ENCODE measurements around the gene VSTM4.

VSTM4 gene

DNA sequence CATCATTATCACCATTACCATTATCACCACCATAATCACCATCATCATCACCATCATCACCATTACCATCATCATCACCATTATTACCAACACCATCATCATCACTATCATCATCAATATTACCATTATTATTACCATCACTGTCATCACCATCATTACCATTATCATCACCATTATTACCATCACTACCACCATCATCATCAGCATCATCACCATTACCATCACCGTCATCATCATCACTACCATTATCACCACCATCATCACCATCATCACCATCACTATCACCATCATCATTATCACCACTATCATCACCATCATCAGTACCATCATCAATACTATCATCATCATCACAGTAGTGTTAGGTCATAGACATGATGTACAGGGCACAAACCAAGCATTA is 81.4 kb downstream of the VSTM4 start:
- TF ChIP-seq, protein P1, sequence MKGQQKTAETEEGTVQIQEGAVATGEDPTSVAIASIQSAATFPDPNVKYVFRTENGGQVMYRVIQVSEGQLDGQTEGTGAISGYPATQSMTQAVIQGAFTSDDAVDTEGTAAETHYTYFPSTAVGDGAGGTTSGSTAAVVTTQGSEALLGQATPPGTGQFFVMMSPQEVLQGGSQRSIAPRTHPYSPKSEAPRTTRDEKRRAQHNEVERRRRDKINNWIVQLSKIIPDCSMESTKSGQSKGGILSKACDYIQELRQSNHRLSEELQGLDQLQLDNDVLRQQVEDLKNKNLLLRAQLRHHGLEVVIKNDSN (IDR thresholded peaks at IDR 0.05), result no peak
- TF ChIP-seq RAD21 (IDR thresholded peaks at IDR 0.05; ENCODE audit: low read depth) (no peak), TCF12 (IDR thresholded peaks at IDR 0.05; ENCODE audit: low read depth) (no peak), ZBTB7A (IDR thresholded peaks at IDR 0.05; ENCODE audit: low read depth) (no peak), TAF1 (IDR thresholded peaks at IDR 0.05; ENCODE audit: low read depth) (no peak)
- TF ChIP-seq, protein P2, sequence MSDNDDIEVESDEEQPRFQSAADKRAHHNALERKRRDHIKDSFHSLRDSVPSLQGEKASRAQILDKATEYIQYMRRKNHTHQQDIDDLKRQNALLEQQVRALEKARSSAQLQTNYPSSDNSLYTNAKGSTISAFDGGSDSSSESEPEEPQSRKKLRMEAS (IDR thresholded peaks at IDR 0.05), result no peak

DNA sequence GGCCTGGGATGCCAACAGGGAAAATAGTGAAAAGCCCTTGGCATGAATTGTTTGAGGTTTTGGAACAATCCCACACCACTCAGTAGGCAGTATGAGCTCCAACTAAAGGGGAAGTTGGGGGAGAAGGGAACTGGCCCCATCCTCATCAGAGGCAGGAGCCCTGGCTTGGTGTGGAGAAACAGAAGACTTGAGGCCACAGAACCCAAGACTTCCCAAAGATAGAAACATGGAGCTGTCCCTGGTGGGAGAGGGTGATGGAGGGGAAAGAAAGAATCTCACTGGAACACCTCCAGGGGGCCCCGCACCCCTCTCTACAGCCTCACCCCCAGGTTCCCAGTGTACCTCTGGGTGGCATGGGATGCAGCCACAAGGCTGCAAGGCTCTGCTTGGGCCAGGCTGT is 85.7 kb downstream of the VSTM4 start:
- TF ChIP-seq EGR1 (IDR thresholded peaks at IDR 0.05), result no peak
- TF ChIP-seq, protein P3, sequence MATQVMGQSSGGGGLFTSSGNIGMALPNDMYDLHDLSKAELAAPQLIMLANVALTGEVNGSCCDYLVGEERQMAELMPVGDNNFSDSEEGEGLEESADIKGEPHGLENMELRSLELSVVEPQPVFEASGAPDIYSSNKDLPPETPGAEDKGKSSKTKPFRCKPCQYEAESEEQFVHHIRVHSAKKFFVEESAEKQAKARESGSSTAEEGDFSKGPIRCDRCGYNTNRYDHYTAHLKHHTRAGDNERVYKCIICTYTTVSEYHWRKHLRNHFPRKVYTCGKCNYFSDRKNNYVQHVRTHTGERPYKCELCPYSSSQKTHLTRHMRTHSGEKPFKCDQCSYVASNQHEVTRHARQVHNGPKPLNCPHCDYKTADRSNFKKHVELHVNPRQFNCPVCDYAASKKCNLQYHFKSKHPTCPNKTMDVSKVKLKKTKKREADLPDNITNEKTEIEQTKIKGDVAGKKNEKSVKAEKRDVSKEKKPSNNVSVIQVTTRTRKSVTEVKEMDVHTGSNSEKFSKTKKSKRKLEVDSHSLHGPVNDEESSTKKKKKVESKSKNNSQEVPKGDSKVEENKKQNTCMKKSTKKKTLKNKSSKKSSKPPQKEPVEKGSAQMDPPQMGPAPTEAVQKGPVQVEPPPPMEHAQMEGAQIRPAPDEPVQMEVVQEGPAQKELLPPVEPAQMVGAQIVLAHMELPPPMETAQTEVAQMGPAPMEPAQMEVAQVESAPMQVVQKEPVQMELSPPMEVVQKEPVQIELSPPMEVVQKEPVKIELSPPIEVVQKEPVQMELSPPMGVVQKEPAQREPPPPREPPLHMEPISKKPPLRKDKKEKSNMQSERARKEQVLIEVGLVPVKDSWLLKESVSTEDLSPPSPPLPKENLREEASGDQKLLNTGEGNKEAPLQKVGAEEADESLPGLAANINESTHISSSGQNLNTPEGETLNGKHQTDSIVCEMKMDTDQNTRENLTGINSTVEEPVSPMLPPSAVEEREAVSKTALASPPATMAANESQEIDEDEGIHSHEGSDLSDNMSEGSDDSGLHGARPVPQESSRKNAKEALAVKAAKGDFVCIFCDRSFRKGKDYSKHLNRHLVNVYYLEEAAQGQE (IDR thresholded peaks at IDR 0.05; ENCODE audit: low read depth), result peak; percentile 23; the same call in 1 of the 2 replicates

DNA sequence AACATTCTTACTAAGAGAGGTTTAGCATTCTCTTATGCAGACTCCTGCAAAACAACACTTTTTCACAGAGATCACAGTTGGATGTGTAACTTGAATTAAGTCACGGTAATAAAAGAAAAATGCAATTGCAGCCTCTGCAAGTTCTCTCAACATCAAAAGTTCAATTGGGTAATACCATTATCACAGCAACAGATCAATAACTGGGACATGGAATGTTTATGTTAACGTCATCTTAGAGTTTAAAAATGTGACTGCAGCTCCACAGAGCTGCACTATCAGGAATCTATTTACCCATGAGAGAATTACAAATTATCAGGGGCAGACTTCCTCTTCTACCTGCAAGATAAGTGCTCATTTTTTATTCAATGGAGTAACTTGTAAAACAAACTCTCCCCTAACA is 86.7 kb downstream of the VSTM4 start:
- TF ChIP-seq CREB1 (IDR thresholded peaks at IDR 0.05; ENCODE audit: low read depth) (no peak), EP300 (IDR thresholded peaks at IDR 0.05; ENCODE audit: borderline replicate concordance) (no peak), CEBPB (IDR thresholded peaks at IDR 0.05) (no peak), YY1 (IDR thresholded peaks at IDR 0.05; ENCODE audit: low read depth) (no peak), FOXM1 (IDR thresholded peaks at IDR 0.05; ENCODE audit: borderline replicate concordance, low read depth) (no peak), ZBTB7A (IDR thresholded peaks at IDR 0.05; ENCODE audit: low read depth) (no peak), EGR1 (IDR thresholded peaks at IDR 0.05) (no peak), NFIC (IDR thresholded peaks at IDR 0.05) (no peak)
- TF ChIP-seq, protein P1 (IDR thresholded peaks at IDR 0.05), result no peak
- TF ChIP-seq, protein P3 (IDR thresholded peaks at IDR 0.05; ENCODE audit: low read depth), result no peak
- TF ChIP-seq, protein P2 (IDR thresholded peaks at IDR 0.05), result no peak

DNA sequence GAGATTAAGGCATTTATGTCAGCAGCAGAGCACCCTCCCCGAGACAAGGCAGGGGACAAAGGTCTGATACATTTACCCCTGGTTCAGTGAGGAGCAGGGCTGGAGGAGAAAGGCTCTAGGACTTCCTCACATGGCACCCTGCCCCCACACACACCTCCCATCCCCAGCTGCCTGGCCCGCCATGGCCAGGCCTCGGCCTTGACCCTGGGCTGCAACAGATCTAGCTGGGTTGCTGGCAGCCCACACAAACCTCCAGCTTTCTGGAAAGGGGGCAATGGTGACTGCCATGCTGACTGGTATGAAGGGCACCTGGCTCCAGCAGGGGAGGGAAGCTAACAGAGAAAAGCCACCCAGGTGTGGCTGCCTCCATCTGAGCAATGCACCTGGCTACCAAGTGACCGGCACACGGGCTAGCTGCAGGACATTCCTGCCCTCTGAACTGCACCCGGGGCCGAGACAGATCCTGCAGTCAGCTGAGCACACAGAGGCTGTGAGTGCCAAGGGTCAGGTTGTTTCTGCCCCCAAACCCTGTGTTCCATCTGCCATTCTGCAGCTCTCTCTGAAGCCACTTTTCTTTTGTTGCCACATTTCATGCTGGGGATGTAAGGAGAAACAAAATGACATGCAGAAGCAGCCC is 89.9 kb downstream of the VSTM4 start:
- TF ChIP-seq, protein P1 (IDR thresholded peaks at IDR 0.05), result no peak
- TF ChIP-seq CEBPB (IDR thresholded peaks at IDR 0.05) (no peak), TCF12 (IDR thresholded peaks at IDR 0.05; ENCODE audit: low read depth) (no peak), FOXM1 (IDR thresholded peaks at IDR 0.05; ENCODE audit: borderline replicate concordance, low read depth) (no peak), NFIC (IDR thresholded peaks at IDR 0.05) (no peak)
- TF ChIP-seq, protein P2 (IDR thresholded peaks at IDR 0.05), result no peak
- TF ChIP-seq, protein P3 (IDR thresholded peaks at IDR 0.05; ENCODE audit: low read depth), result no peak

DNA sequence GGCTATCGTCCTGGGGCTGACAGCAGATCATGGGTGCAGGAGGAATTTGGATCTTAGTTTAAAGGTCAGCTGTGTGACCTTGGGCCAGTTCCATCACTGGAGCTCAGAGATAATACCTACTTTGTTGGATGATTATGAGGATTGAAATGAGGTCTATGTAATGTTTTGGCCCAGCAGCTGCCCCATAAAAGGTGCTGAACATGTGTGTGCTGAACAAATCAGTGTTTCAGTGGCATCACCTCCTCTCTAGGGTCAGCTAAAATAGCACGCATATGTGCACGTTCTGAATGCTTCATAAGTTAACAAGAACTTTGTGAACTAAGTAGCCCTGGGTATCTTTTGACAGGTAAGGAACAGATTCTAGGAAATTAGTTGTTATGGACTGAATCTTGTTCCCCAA is 90.8 kb downstream of the VSTM4 start:
- TF ChIP-seq EP300 (IDR thresholded peaks at IDR 0.05; ENCODE audit: borderline replicate concordance) (no peak), FOXM1 (IDR thresholded peaks at IDR 0.05; ENCODE audit: borderline replicate concordance, low read depth) (no peak), RAD21 (IDR thresholded peaks at IDR 0.05; ENCODE audit: low read depth) (no peak), TAF1 (IDR thresholded peaks at IDR 0.05; ENCODE audit: low read depth) (no peak), NFIC (IDR thresholded peaks at IDR 0.05) (no peak), YY1 (IDR thresholded peaks at IDR 0.05; ENCODE audit: low read depth) (no peak), TEAD4 (IDR thresholded peaks at IDR 0.05) (no peak), CEBPB (IDR thresholded peaks at IDR 0.05) (no peak), TCF12 (IDR thresholded peaks at IDR 0.05; ENCODE audit: low read depth) (no peak), CREB1 (IDR thresholded peaks at IDR 0.05; ENCODE audit: low read depth) (no peak), EGR1 (IDR thresholded peaks at IDR 0.05) (no peak)
- TF ChIP-seq, protein P3 (IDR thresholded peaks at IDR 0.05; ENCODE audit: low read depth), result no peak
- TF ChIP-seq, protein P1 (IDR thresholded peaks at IDR 0.05), result no peak
- TF ChIP-seq, protein P2 (IDR thresholded peaks at IDR 0.05), result no peak

Measured in Ishikawa (cell line).